PC-9 (cell line): ENCODE results near the gene SERPINI1.

Experiments
- EZH2 ChIP-seq: fragments of 200-600 bp; sonication (generic); IDR thresholded peaks from 2 replicates; pipeline ENCODE4 v1.8.0; 2017; ENCODE audit warnings: antibody characterized with exemption, low read depth
- TF ChIP-seq, protein P1 (sequence below): fragments of 200-600 bp; sonication (generic); conservative IDR thresholded peaks from 2 replicates; pipeline ENCODE4 v1.6.1; 2017; ENCODE audit warnings: mixed run types, antibody characterized with exemption, mild to moderate bottlenecking, moderate library complexity

DNA sequence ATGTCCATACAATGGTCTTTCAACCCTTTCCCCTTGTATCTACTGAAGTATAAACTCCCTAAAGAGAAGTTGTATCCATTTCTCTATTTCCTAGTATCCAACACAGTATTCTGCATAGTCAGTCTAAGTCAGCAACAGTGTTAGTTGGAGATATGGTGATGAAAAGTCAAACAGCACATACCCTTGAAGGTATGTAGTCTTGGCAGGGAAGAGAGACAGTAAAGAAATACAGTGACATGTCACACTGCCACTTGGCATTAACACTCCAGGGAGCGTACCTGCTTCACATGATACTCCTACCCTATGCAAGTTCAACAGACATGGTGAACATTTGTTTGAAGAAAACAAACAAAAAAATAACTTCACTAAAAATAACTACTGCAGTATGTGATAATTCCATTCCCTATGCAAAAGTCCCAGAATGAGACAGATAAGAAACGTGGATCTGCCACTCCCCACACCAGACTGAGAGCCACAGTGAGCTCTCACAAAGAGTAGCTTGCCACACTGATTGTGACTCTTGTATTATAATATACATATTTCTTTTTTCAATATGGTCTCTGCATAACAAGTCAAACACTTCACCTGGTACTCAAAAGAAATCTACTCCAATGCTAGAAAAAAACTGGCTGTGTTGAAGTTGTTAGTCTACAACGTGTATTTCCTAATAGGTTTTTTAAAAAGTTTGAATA is 6.7 kb upstream of the SERPINI1 start:
- TF ChIP-seq, protein P1, sequence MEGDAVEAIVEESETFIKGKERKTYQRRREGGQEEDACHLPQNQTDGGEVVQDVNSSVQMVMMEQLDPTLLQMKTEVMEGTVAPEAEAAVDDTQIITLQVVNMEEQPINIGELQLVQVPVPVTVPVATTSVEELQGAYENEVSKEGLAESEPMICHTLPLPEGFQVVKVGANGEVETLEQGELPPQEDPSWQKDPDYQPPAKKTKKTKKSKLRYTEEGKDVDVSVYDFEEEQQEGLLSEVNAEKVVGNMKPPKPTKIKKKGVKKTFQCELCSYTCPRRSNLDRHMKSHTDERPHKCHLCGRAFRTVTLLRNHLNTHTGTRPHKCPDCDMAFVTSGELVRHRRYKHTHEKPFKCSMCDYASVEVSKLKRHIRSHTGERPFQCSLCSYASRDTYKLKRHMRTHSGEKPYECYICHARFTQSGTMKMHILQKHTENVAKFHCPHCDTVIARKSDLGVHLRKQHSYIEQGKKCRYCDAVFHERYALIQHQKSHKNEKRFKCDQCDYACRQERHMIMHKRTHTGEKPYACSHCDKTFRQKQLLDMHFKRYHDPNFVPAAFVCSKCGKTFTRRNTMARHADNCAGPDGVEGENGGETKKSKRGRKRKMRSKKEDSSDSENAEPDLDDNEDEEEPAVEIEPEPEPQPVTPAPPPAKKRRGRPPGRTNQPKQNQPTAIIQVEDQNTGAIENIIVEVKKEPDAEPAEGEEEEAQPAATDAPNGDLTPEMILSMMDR: no peak
- TF ChIP-seq EZH2: no peak
